ENCODE measurements around the gene NAXD. TPM values are rescaled to one million over a fixed set of nuclear protein-coding genes. Genes with fewer than 3 reads are reported as not detected.

NAXD gene
- total RNA-seq, 1 donor from 2014 or later, result 20.8 TPM

Other genes starting within 250 kb of the NAXD start
- 1.3 and 1.6 TPM in 2 replicates for gene RAB20, start 53.8 kb upstream of the NAXD start, total RNA-seq
- gene CARS2, start 90.6 kb downstream of the NAXD start, total RNA-seq, result 34.0 and 51.6 TPM in 2 replicates
- 8.5 and 13.5 TPM in 2 replicates for gene ING1, start 98.2 kb downstream of the NAXD start, total RNA-seq

Data from lung microvascular endothelial cell (primary cell).